Neural crest cell (in vitro differentiated cells): Measurements from ENCODE around the gene DAB2IP. TPM values are rescaled to one million over a fixed set of nuclear protein-coding genes. Genes with fewer than 3 reads are reported as not detected.

Experiments
- DNase-seq: peaks from one replicate; pipeline ENCODE4 v3.0.0; 2021; ENCODE audit warnings: low read depth, mixed read lengths, low spot score
- H3K27ac Mint-ChIP-seq: one replicate; pipeline ENCODE4 v1.8.0; 2021; ENCODE audit warnings: mild to moderate bottlenecking, mixed read lengths; ENCODE audit not compliant: unreplicated experiment
- H3K27me3 Mint-ChIP-seq: 2 replicates; pipeline ENCODE4 v1.8.0; 2021; ENCODE audit warnings: low read depth, mild to moderate bottlenecking, mixed read lengths
- H3K36me3 Mint-ChIP-seq: 2 replicates; pipeline ENCODE4 v1.8.0; 2021; ENCODE audit warnings: low read depth, mild to moderate bottlenecking, mixed read lengths
- H3K4me1 Mint-ChIP-seq: 2 replicates; pipeline ENCODE4 v1.8.0; 2021; ENCODE audit warnings: mixed read lengths
- H3K4me3 Mint-ChIP-seq: one replicate; pipeline ENCODE4 v1.8.0; 2021; ENCODE audit warnings: mild to moderate bottlenecking, mixed read lengths
- H3K9me3 Mint-ChIP-seq: 2 replicates; pipeline ENCODE4 v1.8.0; 2021; ENCODE audit warnings: mixed read lengths
- total RNA-seq: library from RNA; stranded (reverse); gene quantifications from 2 replicates; pipeline ENCODE4 v1.2.1, GENCODE V29; 2021
- TF ChIP-seq, protein P1 (sequence below): fragments of 200-600 bp; sonication (generic); conservative IDR thresholded peaks from 2 replicates; pipeline ENCODE4 v1.5.0; 2021; ENCODE audit warnings: antibody characterized with exemption, mild to moderate bottlenecking

Gene DAB2IP
- total RNA-seq, 1 donor from 2014 or later: 48.3 TPM

- no peak for DNase-seq
- Mint-ChIP-seq H3K27me3 (no peaks in the 10 kb centered on the region), H3K4me1 (no peaks in the 10 kb centered on the region), H3K4me3 (no peak overlapping the region), H3K9me3 (no peaks in the 10 kb centered on the region), H3K36me3 (no peaks in the 10 kb centered on the region), H3K27ac (no peak overlapping the region)
- TF ChIP-seq, protein P1, sequence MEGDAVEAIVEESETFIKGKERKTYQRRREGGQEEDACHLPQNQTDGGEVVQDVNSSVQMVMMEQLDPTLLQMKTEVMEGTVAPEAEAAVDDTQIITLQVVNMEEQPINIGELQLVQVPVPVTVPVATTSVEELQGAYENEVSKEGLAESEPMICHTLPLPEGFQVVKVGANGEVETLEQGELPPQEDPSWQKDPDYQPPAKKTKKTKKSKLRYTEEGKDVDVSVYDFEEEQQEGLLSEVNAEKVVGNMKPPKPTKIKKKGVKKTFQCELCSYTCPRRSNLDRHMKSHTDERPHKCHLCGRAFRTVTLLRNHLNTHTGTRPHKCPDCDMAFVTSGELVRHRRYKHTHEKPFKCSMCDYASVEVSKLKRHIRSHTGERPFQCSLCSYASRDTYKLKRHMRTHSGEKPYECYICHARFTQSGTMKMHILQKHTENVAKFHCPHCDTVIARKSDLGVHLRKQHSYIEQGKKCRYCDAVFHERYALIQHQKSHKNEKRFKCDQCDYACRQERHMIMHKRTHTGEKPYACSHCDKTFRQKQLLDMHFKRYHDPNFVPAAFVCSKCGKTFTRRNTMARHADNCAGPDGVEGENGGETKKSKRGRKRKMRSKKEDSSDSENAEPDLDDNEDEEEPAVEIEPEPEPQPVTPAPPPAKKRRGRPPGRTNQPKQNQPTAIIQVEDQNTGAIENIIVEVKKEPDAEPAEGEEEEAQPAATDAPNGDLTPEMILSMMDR: no peak
Observed at GRCh38 chr9:121827251-121827967, 176.0 kb downstream of the DAB2IP start.

DNA sequence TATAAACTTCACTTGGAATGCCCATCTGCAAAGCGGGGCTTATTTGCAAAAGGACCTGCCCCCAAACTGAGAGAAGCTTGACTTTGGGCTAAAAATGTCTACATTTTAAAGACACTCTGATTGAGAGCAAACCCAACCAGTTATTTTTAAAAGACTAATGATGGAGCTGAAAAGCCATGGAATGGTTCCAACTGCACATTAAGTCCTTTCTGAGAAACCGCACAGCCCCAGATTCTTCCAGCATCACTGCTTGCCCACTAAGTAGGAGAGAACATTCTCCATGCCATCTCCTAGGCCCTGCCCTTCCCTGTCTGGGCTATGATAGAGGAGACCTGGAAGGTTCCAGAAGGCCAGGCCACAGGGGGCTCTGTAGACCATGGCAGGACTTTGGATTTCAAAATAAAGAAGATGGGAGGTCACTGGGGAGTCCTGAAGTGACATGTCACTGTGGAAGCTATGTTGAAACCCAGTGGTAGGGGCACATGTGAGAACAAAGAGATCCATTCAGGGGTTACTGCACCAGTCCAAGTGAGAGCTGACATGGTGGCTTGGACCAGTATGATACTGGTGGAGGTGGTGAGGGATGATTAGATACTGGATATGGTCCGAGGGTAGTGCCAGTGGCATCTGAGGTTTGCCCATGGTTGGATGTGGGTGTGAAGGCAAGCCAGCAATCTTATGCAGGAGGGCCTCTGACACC is 179.2 kb downstream of the DAB2IP start:
- no peak overlapping the region for H3K27ac Mint-ChIP-seq
- no peaks in the 10 kb centered on the region for H3K4me1 Mint-ChIP-seq
- no peak overlapping the region for H3K4me3 Mint-ChIP-seq
- H3K9me3 Mint-ChIP-seq: no peaks in the 10 kb centered on the region
- TF ChIP-seq, protein P1: no peak
- DNase-seq: no peak
- no peaks in the 10 kb centered on the region for H3K27me3 Mint-ChIP-seq
- no peaks in the 10 kb centered on the region for H3K36me3 Mint-ChIP-seq

DNA sequence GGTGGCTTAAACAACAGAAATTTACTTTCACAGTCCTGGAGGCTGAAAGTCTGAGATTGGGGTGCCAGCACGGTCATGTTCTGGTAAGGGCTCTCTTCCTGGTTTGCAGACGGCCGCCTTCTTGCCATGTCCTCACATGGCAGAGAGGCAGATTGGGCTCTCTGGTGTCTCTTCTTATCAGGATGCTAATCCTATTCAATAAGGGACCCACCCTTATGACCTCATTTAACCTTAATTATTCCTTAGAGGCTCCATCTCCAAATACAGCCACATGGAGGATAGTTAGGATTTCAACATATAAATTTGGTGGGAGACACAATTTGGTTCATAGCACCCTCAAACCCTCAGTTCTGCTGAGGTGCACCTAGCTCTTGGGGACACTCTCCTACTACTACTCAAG is 180.4 kb downstream of the DAB2IP start:
- Mint-ChIP-seq H3K27me3 (no peaks in the 10 kb centered on the region), H3K9me3 (no peaks in the 10 kb centered on the region), H3K4me3 (no peak overlapping the region), H3K36me3 (no peaks in the 10 kb centered on the region), H3K4me1 (no peaks in the 10 kb centered on the region), H3K27ac (no peak overlapping the region)
- TF ChIP-seq, protein P1: no peak
- DNase-seq: no peak

- no peaks in the 10 kb centered on the region for H3K36me3 Mint-ChIP-seq
- no peaks in the 10 kb centered on the region for H3K27me3 Mint-ChIP-seq
- TF ChIP-seq, protein P1: no peak
- H3K4me3 Mint-ChIP-seq: no peak overlapping the region
- H3K27ac Mint-ChIP-seq: no peak overlapping the region
- H3K9me3 Mint-ChIP-seq: no peaks in the 10 kb centered on the region
- DNase-seq: no peak
- H3K4me1 Mint-ChIP-seq: no peaks in the 10 kb centered on the region
Observed at GRCh38 chr9:121833061-121833460, 181.6 kb downstream of the DAB2IP start.

Other genes starting within 250 kb of the DAB2IP start
- not detected in 2 replicates for gene GGTA1, start 151.8 kb upstream of the DAB2IP start, total RNA-seq